Endodermal cell (in vitro differentiated cells): ENCODE data around the gene OR2D3. TPM values are rescaled to one million over a fixed set of nuclear protein-coding genes. Genes with fewer than 3 reads are reported as not detected.

ENCODE experiments used
- DNase-seq: peaks from one replicate; pipeline ENCODE4 v3.0.0-alpha.2; 2017
- H3K27ac ChIP-seq: 2 replicates; pipeline ENCODE4 v1.5.1; 2013; ENCODE audit warnings: mild to moderate bottlenecking, low read depth, low read length, moderate library complexity
- H3K27me3 ChIP-seq: 2 replicates; pipeline ENCODE4 v1.6.1; 2013; ENCODE audit warnings: mild to moderate bottlenecking, low read length, moderate library complexity; ENCODE audit not compliant: insufficient read depth, control insufficient read depth, poor library complexity, severe bottlenecking
- H3K36me3 ChIP-seq: 2 replicates; pipeline ENCODE4 v1.7.0; 2013; ENCODE audit warnings: mild to moderate bottlenecking, low read length, moderate library complexity; ENCODE audit not compliant: control insufficient read depth, insufficient read depth
- H3K4me1 ChIP-seq: one replicate; pipeline ENCODE4 v1.7.0; 2013; ENCODE audit warnings: low read length; ENCODE audit not compliant: control insufficient read depth, insufficient read depth
- H3K4me3 ChIP-seq: 2 replicates; pipeline ENCODE4 v1.5.1; 2013; ENCODE audit warnings: mild to moderate bottlenecking, low read length, moderate library complexity
- H3K9ac ChIP-seq: 2 replicates; pipeline ENCODE4 v1.6.1; 2013; ENCODE audit warnings: mild to moderate bottlenecking, low read length, moderate library complexity; ENCODE audit not compliant: poor library complexity, severe bottlenecking; ENCODE audit errors: extremely low read depth
- H3K9me3 ChIP-seq: 2 replicates; pipeline ENCODE4 v1.6.1; 2013; ENCODE audit warnings: mild to moderate bottlenecking, low read length, moderate library complexity; ENCODE audit not compliant: control insufficient read depth
- H3K27ac Mint-ChIP-seq: 2 replicates; pipeline ENCODE4 v1.8.0; 2020; ENCODE audit warnings: mixed read lengths
- H3K27me3 Mint-ChIP-seq: 2 replicates; pipeline ENCODE4 v1.8.0; 2021; ENCODE audit warnings: mild to moderate bottlenecking, mixed read lengths; ENCODE audit not compliant: insufficient read depth
- H3K36me3 Mint-ChIP-seq: 2 replicates; pipeline ENCODE4 v1.8.0; 2020; ENCODE audit warnings: low read depth, mixed read lengths
- H3K4me1 Mint-ChIP-seq: 2 replicates; pipeline ENCODE4 v1.8.0; 2020; ENCODE audit warnings: mixed read lengths
- H3K4me3 Mint-ChIP-seq: 2 replicates; pipeline ENCODE4 v1.8.0; 2020; ENCODE audit warnings: mild to moderate bottlenecking, moderate library complexity, mixed read lengths
- H3K9me3 Mint-ChIP-seq: 2 replicates; pipeline ENCODE4 v1.8.0; 2020; ENCODE audit warnings: mild to moderate bottlenecking, mixed read lengths
- CTCF ChIP-seq: fragments of 200-600 bp; sonication (generic); conservative IDR thresholded peaks from 2 replicates; pipeline ENCODE4 v1.5.0; 2021; ENCODE audit warnings: antibody characterized with exemption, mild to moderate bottlenecking
- WGBS, 2 experiments: methylation state at CpG; one replicate each; pipeline versions ENCODE4 v1.1.5 to v1.1.7; 2013; ENCODE audit warnings: missing lambda C conversion rate in 2 of 2, mixed read lengths in 1 of 2; ENCODE audit not compliant: insufficient coverage in 1 of 2, insufficient read length in 1 of 2; 5-methylcytosine and 5-hydroxymethylcytosine counted together
- total RNA-seq, 2 donors: library from RNA; stranded (reverse); fragmentation: NEBNext Ultra II Directional in 1 of 2; extraction: Animal tissue kit (Norgen Biotek cat#: 25700) in 1 of 2; gene quantifications; 2 replicates in 1 of 2; 3 replicates in 1 of 2; pipeline ENCODE4 v1.2.1, GENCODE V29; 2021

The OR2D3 gene
- total RNA-seq, 2 donors from 2014 or later = not detected

- Mint-ChIP-seq H3K36me3 (no peaks in the 10 kb centered on the region), H3K27ac (no peak overlapping the region), H3K4me1 (no peaks in the 10 kb centered on the region), H3K9me3 (no peaks in the 10 kb centered on the region), H3K4me3 (no peak overlapping the region), H3K27me3 (no peaks in the 10 kb centered on the region)
- no peaks in the 10 kb centered on the region for H3K4me1 ChIP-seq
- no peak overlapping the region for H3K9ac ChIP-seq
- no peak overlapping the region for H3K27ac ChIP-seq
- H3K4me3 ChIP-seq = no peak overlapping the region
- peak; percentile 51 for TF ChIP-seq CTCF
- H3K9me3 ChIP-seq = no peaks in the 10 kb centered on the region
- H3K36me3 ChIP-seq = no peaks in the 10 kb centered on the region
- H3K27me3 ChIP-seq = no peaks in the 10 kb centered on the region
- no peak for DNase-seq
Measured at GRCh38 chr11:6894097-6894496, 26.7 kb upstream of the OR2D3 start.

- DNase-seq = no peak
- H3K4me1 ChIP-seq = no peaks in the 10 kb centered on the region
- H3K27me3 Mint-ChIP-seq = no peaks in the 10 kb centered on the region
- H3K4me1 Mint-ChIP-seq = no peaks in the 10 kb centered on the region
- H3K9ac ChIP-seq = no peak overlapping the region
- H3K36me3 Mint-ChIP-seq = no peaks in the 10 kb centered on the region
- H3K27ac ChIP-seq = no peak overlapping the region
- no peaks in the 10 kb centered on the region for H3K9me3 ChIP-seq
- no peak overlapping the region for H3K4me3 Mint-ChIP-seq
- H3K36me3 ChIP-seq = no peaks in the 10 kb centered on the region
- no peaks in the 10 kb centered on the region for H3K27me3 ChIP-seq
- no peak overlapping the region for H3K27ac Mint-ChIP-seq
- no peaks in the 10 kb centered on the region for H3K9me3 Mint-ChIP-seq
- H3K4me3 ChIP-seq = no peak overlapping the region
- TF ChIP-seq CTCF = no peak
Measured at GRCh38 chr11:6895010-6895409, 25.8 kb upstream of the OR2D3 start.

GRCh38 chr11:6898911-6899310 lies 21.9 kb upstream of the OR2D3 start:
- no peaks in the 10 kb centered on the region for H3K4me1 Mint-ChIP-seq
- no peak for DNase-seq
- H3K4me3 ChIP-seq = no peak overlapping the region
- 83 to 100% methylated on average over 1 of the region's 1 CpG for WGBS, 2 experiments
- H3K27me3 Mint-ChIP-seq = no peaks in the 10 kb centered on the region
- H3K9me3 ChIP-seq = no peaks in the 10 kb centered on the region
- H3K36me3 Mint-ChIP-seq = no peaks in the 10 kb centered on the region
- no peak overlapping the region for H3K27ac ChIP-seq
- H3K4me3 Mint-ChIP-seq = no peak overlapping the region
- H3K27me3 ChIP-seq = no peaks in the 10 kb centered on the region
- no peaks in the 10 kb centered on the region for H3K4me1 ChIP-seq
- H3K9ac ChIP-seq = no peak overlapping the region
- H3K36me3 ChIP-seq = no peaks in the 10 kb centered on the region
- H3K27ac Mint-ChIP-seq = no peak overlapping the region
- H3K9me3 Mint-ChIP-seq = peaks cover 5% of the 10 kb centered on the region
- no peak for TF ChIP-seq CTCF
